Measurements from ENCODE around the gene PEX19. TPM values are rescaled to one million over a fixed set of nuclear protein-coding genes. Genes with fewer than 3 reads are reported as not detected.

PEX19 gene
- total and polyA plus RNA-seq, 2 experiments from 2014 or later, result 39.3 to 60.3 TPM

DNA sequence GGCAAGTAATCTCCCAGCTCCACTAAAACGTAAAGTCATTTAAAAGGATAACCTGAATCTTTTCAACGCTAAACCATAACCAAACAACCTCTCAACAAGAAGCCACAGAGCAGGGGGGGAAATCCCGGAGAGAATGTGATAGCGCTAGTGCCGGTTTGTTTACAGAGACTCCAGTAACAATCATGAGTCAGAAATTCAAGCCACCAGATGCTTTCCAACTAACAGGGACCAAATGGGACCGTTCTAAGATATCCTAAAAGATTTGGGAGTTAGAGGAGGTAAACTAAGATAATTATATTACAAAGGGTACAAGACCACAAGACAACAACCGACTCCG, 23.4 kb downstream of the PEX19 start:
- peaks cover 11% of the 10 kb centered on the region for H4K20me1 ChIP-seq (ENCODE audit: insufficient read depth, poor library complexity, severe bottlenecking)
- H3K27me3 ChIP-seq, result no peaks in the 10 kb centered on the region
- peaks cover 26% of the 10 kb centered on the region for H3K4me1 ChIP-seq (ENCODE audit: insufficient read depth)
- H3K9me3 ChIP-seq (ENCODE audit: low read depth), result no peaks in the 10 kb centered on the region
- H3K79me2 ChIP-seq, result peaks cover 43% of the 10 kb centered on the region
- TF ChIP-seq, protein P1, sequence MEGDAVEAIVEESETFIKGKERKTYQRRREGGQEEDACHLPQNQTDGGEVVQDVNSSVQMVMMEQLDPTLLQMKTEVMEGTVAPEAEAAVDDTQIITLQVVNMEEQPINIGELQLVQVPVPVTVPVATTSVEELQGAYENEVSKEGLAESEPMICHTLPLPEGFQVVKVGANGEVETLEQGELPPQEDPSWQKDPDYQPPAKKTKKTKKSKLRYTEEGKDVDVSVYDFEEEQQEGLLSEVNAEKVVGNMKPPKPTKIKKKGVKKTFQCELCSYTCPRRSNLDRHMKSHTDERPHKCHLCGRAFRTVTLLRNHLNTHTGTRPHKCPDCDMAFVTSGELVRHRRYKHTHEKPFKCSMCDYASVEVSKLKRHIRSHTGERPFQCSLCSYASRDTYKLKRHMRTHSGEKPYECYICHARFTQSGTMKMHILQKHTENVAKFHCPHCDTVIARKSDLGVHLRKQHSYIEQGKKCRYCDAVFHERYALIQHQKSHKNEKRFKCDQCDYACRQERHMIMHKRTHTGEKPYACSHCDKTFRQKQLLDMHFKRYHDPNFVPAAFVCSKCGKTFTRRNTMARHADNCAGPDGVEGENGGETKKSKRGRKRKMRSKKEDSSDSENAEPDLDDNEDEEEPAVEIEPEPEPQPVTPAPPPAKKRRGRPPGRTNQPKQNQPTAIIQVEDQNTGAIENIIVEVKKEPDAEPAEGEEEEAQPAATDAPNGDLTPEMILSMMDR (IDR thresholded peaks at IDR 0.05; ENCODE audit: poor library complexity), result no peak
- TF ChIP-seq EZH2 (IDR thresholded peaks at IDR 0.05; ENCODE audit: borderline replicate concordance), result no peak
- no peak for TF ChIP-seq EZH2phosphoT487 (IDR thresholded peaks at IDR 0.05; ENCODE audit: low read depth, severe bottlenecking, unreplicated experiment)
- H3K27ac ChIP-seq, result peak overlapping the region; percentile 93
- H2AFZ ChIP-seq, result peak overlapping the region; percentile 12
- peak; percentile 86 for DNase-seq (ENCODE audit: low spot score)
- H3K36me3 ChIP-seq (replicated peaks; ENCODE audit: insufficient read depth, low read depth), result no peaks in the 10 kb centered on the region
- peak overlapping the region; percentile 7 for H3K4me3 ChIP-seq
- H3K9me2 ChIP-seq (replicated peaks; ENCODE audit: insufficient read depth), result no peaks in the 10 kb centered on the region
- peak overlapping the region; percentile 67 for H3K4me2 ChIP-seq
- WGBS (ENCODE audit: low lambda C conversion rate, missing lambda C conversion rate), result under 1% methylated on average over 8 of the region's 8 CpGs

- H3K36me3 ChIP-seq (replicated peaks; ENCODE audit: insufficient read depth, low read depth), result no peaks in the 10 kb centered on the region
- no peaks in the 10 kb centered on the region for H3K9me3 ChIP-seq (ENCODE audit: low read depth)
- H3K4me3 ChIP-seq, result peak overlapping the region; percentile 14
- H3K9me2 ChIP-seq (replicated peaks; ENCODE audit: insufficient read depth), result no peaks in the 10 kb centered on the region
- H3K4me1 ChIP-seq (ENCODE audit: insufficient read depth), result peaks cover 28% of the 10 kb centered on the region
- TF ChIP-seq EZH2 (IDR thresholded peaks at IDR 0.05; ENCODE audit: borderline replicate concordance), result no peak
- 43% methylated on average over 6 of the region's 6 CpGs for WGBS (ENCODE audit: low lambda C conversion rate, missing lambda C conversion rate)
- H3K79me2 ChIP-seq, result peaks cover 52% of the 10 kb centered on the region
- no peaks in the 10 kb centered on the region for H3K27me3 ChIP-seq
- DNase-seq (ENCODE audit: low spot score), result peak; percentile 73
- peak overlapping the region; percentile 93 for H3K27ac ChIP-seq
- H2AFZ ChIP-seq, result no peak overlapping the region
- peaks cover 15% of the 10 kb centered on the region for H4K20me1 ChIP-seq (ENCODE audit: insufficient read depth, poor library complexity, severe bottlenecking)
- H3K4me2 ChIP-seq, result peak overlapping the region; percentile 67
These were observed 24.2 kb downstream of the PEX19 start for GRCh38 chr1:160260406-160261382.

GRCh38 chr1:160258177-160258798, 26.6 kb downstream of the PEX19 start:
- Histone ChIP-seq H3K4me2 (no peak overlapping the region), H3K9me3 (ENCODE audit: low read depth) (no peaks in the 10 kb centered on the region), H3K9me2 (replicated peaks; ENCODE audit: insufficient read depth) (no peaks in the 10 kb centered on the region), H3K36me3 (replicated peaks; ENCODE audit: insufficient read depth, low read depth) (no peaks in the 10 kb centered on the region), H3K27me3 (no peaks in the 10 kb centered on the region), H2AFZ (no peak overlapping the region), H3K27ac (no peak overlapping the region), H4K20me1 (ENCODE audit: insufficient read depth, poor library complexity, severe bottlenecking) (peaks cover 15% of the 10 kb centered on the region), H3K4me3 (no peak overlapping the region), H3K79me2 (peaks cover 72% of the 10 kb centered on the region), H3K4me1 (ENCODE audit: insufficient read depth) (peaks cover 27% of the 10 kb centered on the region)
- WGBS (ENCODE audit: low lambda C conversion rate, missing lambda C conversion rate), result 98% methylated on average over 7 of the region's 7 CpGs
- DNase-seq (ENCODE audit: low spot score), result no peak
- TF ChIP-seq EZH2 (IDR thresholded peaks at IDR 0.05; ENCODE audit: borderline replicate concordance) (no peak), EZH2phosphoT487 (IDR thresholded peaks at IDR 0.05; ENCODE audit: low read depth, severe bottlenecking, unreplicated experiment) (no peak)
- TF ChIP-seq, protein P1 (IDR thresholded peaks at IDR 0.05; ENCODE audit: poor library complexity), result no peak
